Stomach (tissue), 4 donors: ENCODE data around the gene RCE1.

Experiments
- EP300 ChIP-seq: sonication (generic); formaldehyde crosslinking; IDR thresholded peaks from one replicate; pipeline ENCODE4 v1.6.1; 2017; ENCODE audit warnings: antibody characterized with exemption
- POLR2A ChIP-seq, 4 donors: fragments of 450-650 bp; IDR thresholded peaks; one replicate each; pipeline ENCODE4 v1.6.1; 2016; ENCODE audit warnings: antibody characterized with exemption in 4 of 4, control low read depth in 2 of 4, mild to moderate bottlenecking in 1 of 4, moderate library complexity in 1 of 4
- POLR2AphosphoS5 ChIP-seq, 3 donors: sonication (generic); formaldehyde crosslinking; IDR thresholded peaks; one replicate each; pipeline ENCODE4 v1.6.1; 2016; ENCODE audit warnings: antibody characterized with exemption in 3 of 3
- TF ChIP-seq, protein P1 (sequence below), 7 experiments: fragments of 450-650 bp in 4 of 7; fragments of 200-600 bp in 3 of 7; sonication (generic) in 3 of 7; IDR thresholded peaks; one replicate each; pipeline ENCODE4 v1.5.1; 2016 to 2019; ENCODE audit warnings: antibody characterized with exemption in 7 of 7, control low read depth in 2 of 7, mild to moderate bottlenecking in 1 of 7

- TF ChIP-seq, protein P1, sequence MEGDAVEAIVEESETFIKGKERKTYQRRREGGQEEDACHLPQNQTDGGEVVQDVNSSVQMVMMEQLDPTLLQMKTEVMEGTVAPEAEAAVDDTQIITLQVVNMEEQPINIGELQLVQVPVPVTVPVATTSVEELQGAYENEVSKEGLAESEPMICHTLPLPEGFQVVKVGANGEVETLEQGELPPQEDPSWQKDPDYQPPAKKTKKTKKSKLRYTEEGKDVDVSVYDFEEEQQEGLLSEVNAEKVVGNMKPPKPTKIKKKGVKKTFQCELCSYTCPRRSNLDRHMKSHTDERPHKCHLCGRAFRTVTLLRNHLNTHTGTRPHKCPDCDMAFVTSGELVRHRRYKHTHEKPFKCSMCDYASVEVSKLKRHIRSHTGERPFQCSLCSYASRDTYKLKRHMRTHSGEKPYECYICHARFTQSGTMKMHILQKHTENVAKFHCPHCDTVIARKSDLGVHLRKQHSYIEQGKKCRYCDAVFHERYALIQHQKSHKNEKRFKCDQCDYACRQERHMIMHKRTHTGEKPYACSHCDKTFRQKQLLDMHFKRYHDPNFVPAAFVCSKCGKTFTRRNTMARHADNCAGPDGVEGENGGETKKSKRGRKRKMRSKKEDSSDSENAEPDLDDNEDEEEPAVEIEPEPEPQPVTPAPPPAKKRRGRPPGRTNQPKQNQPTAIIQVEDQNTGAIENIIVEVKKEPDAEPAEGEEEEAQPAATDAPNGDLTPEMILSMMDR (IDR thresholded peaks at IDR 0.05): no peak
- TF ChIP-seq POLR2A (IDR thresholded peaks at IDR 0.05) (no peak), POLR2AphosphoS5 (IDR thresholded peaks at IDR 0.05) (no peak), EP300 (no peak)
These were observed 11.0 kb downstream of the RCE1 start for GRCh38 chr11:66854231-66854661.
